ENCODE results near the gene TSLP.
A peak's percentile ranks its signal among the peaks of the same experiment; 100 is the strongest.

GRCh38 chr5:111092062-111092853, 20.7 kb downstream of the TSLP start, which contains the start of gene WDR36:
- TF ChIP-seq POLR2AphosphoS5 (IDR thresholded peaks at IDR 0.05; ENCODE audit: low read depth, low read length) = peak; percentile 90
- peak; percentile 87 for TF ChIP-seq POLR2A (IDR thresholded peaks at IDR 0.05; ENCODE audit: low read depth, low read length)

Data from GM12892 (cell line).